Loucy (cell line): ENCODE measurements around the gene RND3.

Experiments used
- EZH2phosphoT487 ChIP-seq: fragments of 200-600 bp; IDR thresholded peaks from 2 replicates; pipeline ENCODE4 v1.6.1; 2018; ENCODE audit warnings: antibody characterized with exemption, mild to moderate bottlenecking, moderate library complexity, borderline replicate concordance
- TF ChIP-seq, protein P1 (sequence below): fragments of 200-600 bp; sonication (generic); conservative IDR thresholded peaks from 2 replicates; pipeline ENCODE4 v1.5.1; 2014; ENCODE audit warnings: mild to moderate bottlenecking, antibody characterized with exemption, low read length

DNA sequence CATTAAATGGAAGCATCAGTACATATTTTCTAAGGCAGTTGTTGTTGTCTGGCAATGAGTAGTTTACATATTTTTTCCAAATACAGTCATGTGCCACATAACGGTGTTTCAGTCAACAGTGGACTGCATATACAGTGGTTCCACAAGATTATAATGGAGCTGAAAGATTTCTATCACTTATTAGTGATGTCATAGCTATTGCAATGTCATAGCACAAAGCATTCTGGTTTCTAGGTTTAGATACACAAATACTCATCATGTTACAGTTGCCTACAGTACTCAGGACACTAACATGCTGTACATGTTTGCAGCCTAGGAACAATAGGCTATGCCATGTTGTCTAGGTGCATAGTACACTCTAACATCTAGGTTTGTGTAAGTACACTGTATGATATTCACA, 45.0 kb downstream of the RND3 start:
- TF ChIP-seq, protein P1, sequence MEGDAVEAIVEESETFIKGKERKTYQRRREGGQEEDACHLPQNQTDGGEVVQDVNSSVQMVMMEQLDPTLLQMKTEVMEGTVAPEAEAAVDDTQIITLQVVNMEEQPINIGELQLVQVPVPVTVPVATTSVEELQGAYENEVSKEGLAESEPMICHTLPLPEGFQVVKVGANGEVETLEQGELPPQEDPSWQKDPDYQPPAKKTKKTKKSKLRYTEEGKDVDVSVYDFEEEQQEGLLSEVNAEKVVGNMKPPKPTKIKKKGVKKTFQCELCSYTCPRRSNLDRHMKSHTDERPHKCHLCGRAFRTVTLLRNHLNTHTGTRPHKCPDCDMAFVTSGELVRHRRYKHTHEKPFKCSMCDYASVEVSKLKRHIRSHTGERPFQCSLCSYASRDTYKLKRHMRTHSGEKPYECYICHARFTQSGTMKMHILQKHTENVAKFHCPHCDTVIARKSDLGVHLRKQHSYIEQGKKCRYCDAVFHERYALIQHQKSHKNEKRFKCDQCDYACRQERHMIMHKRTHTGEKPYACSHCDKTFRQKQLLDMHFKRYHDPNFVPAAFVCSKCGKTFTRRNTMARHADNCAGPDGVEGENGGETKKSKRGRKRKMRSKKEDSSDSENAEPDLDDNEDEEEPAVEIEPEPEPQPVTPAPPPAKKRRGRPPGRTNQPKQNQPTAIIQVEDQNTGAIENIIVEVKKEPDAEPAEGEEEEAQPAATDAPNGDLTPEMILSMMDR, result no peak
- no peak for TF ChIP-seq EZH2phosphoT487
